Measurements from ENCODE around the gene MMEL1. TPM values are rescaled to one million over a fixed set of nuclear protein-coding genes. Genes with fewer than 3 reads are reported as not detected.

MMEL1 gene
- total RNA-seq, 6 donors from 2014 or later, result 2.9 to 5.5 (median 5.1) TPM; not detected in 2

DNA sequence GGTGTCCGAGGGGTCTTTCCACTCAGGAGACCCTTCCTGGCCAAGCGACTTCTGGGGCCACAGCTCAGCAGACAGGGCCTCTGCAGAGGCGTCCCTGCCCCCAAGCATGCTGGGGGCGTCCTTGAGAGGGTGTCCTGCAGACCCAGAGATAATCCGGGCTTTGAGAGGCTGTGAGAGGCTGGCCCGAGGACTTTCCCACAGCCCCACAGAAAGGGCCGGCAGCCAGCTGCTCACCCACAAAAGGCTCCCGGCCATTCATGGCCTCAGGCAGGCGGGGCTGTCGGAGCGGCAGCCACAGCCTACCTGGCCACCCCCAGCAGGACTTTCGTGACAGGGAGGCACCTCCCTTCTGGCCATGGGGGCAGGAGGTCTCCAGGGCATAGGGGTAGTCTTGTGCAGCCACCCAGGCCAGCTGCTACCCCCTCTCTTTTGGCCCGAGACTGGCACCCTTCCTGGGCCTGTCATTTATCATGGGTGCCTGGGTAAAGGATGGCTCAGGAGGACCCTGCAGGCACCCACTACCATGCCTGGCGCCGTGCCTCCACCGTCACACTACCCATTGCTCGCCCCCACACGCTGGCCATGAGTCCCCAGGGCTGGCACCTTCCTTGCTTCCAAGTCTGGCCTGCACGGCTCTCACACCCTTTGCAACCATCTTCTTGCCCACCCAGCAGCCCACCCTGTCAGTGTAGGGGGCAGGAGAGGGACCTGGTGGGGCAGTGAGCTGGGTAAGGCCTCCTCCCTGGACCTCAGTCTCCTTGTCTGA lies 87.8 kb downstream of the MMEL1 start:
- Histone ChIP-seq H3K4me1 (peaks cover 59 to 84% (median 77%) of the 10 kb centered on the region in 4 donors), H3K27me3 (peaks cover 0 to 8% (median 4%) of the 10 kb centered on the region in 4 donors), H3K36me3 (no peaks in the 10 kb centered on the region), H3K4me3 (no peak overlapping the region), H3K9me3 (no peaks in the 10 kb centered on the region), H3K27ac (peak overlapping the region in 3 of 4 donors; percentile 97 to 99 (median 98))
- DNase-seq (peak in 1 of 2 donors; percentile 78), ATAC-seq (ENCODE audit: low FRiP score in 2 of 2) (no peak)
- TF ChIP-seq, protein P1, sequence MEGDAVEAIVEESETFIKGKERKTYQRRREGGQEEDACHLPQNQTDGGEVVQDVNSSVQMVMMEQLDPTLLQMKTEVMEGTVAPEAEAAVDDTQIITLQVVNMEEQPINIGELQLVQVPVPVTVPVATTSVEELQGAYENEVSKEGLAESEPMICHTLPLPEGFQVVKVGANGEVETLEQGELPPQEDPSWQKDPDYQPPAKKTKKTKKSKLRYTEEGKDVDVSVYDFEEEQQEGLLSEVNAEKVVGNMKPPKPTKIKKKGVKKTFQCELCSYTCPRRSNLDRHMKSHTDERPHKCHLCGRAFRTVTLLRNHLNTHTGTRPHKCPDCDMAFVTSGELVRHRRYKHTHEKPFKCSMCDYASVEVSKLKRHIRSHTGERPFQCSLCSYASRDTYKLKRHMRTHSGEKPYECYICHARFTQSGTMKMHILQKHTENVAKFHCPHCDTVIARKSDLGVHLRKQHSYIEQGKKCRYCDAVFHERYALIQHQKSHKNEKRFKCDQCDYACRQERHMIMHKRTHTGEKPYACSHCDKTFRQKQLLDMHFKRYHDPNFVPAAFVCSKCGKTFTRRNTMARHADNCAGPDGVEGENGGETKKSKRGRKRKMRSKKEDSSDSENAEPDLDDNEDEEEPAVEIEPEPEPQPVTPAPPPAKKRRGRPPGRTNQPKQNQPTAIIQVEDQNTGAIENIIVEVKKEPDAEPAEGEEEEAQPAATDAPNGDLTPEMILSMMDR (IDR thresholded peaks at IDR 0.05), result no peak
- TF ChIP-seq POLR2AphosphoS5 (IDR thresholded peaks at IDR 0.05), result no peak
- no peak for TF ChIP-seq EP300 (IDR thresholded peaks at IDR 0.05)
- no peak for TF ChIP-seq POLR2A (IDR thresholded peaks at IDR 0.05)
- WGBS, 2 donors, result 65 to 66% methylated on average over 13 to 19 of the region's 19 CpGs

DNA sequence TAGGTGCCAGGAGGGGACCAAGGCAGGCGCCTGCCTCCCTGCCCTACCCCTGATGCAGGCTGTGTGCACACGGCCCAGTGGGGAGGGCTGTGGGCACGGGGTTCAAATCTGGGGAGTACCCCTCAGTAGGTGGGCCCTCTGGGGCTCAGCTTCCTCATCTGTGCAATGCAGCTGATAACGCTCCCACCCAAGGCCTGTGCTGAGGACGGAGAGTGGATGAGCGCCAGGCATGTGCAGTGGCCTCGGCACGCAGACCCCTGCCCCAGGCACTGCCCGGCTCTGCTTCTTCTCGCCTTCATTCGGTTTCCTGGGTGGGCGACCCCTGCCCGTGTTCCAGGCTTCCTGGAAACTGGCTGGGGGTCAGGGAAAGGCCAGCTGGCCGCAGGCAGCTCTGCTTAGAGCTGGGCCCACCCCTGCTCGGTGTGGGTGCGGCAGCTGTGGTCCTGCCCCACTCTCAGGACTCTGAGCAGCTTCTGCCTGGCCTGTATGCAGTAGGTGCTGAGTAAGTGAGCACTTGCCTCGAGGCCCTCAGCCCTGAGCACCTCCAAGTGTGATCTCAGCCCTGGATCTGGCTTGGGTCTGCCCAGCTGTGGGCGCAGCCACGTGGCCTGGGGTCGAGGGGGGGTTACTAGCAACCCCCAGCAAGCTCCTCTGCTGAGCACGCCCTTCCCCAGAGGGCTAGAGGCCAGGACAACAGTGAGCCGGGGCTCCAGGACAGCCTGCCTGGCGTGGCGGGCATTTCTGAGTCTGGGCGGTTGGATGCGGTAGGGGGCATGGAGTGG lies 88.5 kb downstream of the MMEL1 start:
- peaks cover 53 to 77% (median 71%) of the 10 kb centered on the region in 4 donors for H3K4me1 ChIP-seq
- TF ChIP-seq EP300 (IDR thresholded peaks at IDR 0.05), result no peak
- TF ChIP-seq, protein P1 (IDR thresholded peaks at IDR 0.05), result no peak
- TF ChIP-seq POLR2AphosphoS5 (IDR thresholded peaks at IDR 0.05), result no peak

DNA sequence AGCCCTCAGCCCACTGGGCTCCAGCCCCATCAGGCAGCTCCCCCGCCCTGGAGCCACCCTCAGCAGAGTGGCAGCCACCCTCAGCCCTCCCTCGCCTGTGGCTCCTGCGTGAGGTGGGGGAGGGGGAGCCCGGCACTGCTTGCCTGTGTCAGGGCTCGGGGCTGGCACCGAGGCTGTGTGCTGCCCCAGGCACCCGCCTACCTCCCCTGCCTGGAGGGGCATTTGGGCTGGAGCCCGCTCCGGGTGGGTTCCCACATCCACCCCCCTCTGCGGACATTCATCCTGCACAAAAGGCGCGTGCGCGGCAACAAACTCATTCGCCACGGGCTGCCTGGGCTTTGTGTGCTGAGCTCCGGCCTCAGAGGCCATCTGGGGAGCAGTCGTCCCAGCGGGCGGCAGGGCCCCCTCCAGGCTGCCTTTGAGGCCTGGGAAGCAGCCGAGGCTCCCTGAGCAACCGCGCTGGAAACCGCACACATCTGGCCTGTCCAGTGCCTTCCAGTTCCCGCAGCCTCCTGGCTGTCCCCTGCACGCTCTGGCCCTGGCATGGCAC lies 89.2 kb downstream of the MMEL1 start:
- TF ChIP-seq POLR2A (IDR thresholded peaks at IDR 0.05) (no peak), EP300 (IDR thresholded peaks at IDR 0.05) (no peak), POLR2AphosphoS5 (IDR thresholded peaks at IDR 0.05) (no peak)
- TF ChIP-seq, protein P1 (IDR thresholded peaks at IDR 0.05), result no peak
- no peaks in the 10 kb centered on the region for H3K36me3 ChIP-seq
- DNase-seq, result peak in 1 of 2 donors; percentile 84
- no peaks in the 10 kb centered on the region for H3K9me3 ChIP-seq
- H3K27me3 ChIP-seq, result peaks cover 0 to 8% (median 4%) of the 10 kb centered on the region in 4 donors
- H3K4me3 ChIP-seq, result no peak overlapping the region
- H3K4me1 ChIP-seq, result peaks cover 49 to 71% (median 66%) of the 10 kb centered on the region in 4 donors
- WGBS, 2 donors, result 21 to 32% methylated on average over 5 to 23 of the region's 26 CpGs
- H3K27ac ChIP-seq, result no peak overlapping the region
- no peak for ATAC-seq (ENCODE audit: low FRiP score in 2 of 2)

More for the DNA sequence above, 88.5 kb downstream of the MMEL1 start:
- 56 to 58% methylated on average over 13 to 26 of the region's 26 CpGs for WGBS, 2 donors
- DNase-seq (peak in 1 of 2 donors; percentile 81), ATAC-seq (ENCODE audit: low FRiP score in 2 of 2) (no peak)
- H3K4me3 ChIP-seq, result no peak overlapping the region
- no peaks in the 10 kb centered on the region for H3K9me3 ChIP-seq
- H3K36me3 ChIP-seq, result no peaks in the 10 kb centered on the region
- H3K27me3 ChIP-seq, result peaks cover 0 to 8% (median 4%) of the 10 kb centered on the region in 4 donors
- peak overlapping the region in 2 of 4 donors; percentile 48 to 97 for H3K27ac ChIP-seq

DNA sequence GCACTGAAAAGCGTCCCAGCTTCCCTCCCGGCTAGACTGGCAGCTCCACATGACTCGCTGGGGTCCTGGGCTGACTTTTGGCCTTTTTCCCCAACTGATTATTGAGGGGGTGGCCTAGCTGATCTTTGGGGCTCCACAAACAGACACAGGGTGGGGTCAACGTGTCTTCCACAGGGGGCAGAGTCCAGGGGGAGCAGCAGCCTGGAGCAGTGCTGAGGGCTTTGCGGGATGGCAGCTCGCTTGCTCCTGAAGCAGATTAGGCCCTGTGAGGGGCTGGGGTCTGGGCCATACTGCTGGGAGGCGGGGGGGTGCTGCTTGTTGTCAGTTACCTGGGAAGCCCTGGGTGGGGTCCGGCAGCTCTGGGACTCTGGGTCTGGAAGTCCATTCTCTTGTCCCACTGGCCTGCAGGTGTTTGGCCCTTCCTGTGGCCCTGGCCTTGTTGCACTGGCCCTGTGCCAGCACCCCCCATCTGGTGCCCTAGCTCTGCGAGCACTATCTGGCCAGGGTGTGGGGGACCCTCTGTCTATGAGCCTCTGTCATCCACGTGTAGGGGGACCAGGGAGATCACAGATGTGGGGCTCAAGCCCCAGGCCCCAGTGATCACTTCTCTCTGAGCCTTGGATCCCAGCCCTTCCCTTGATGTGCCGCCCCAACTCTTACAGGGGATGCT lies 90.4 kb downstream of the MMEL1 start:
- DNase-seq, result peak in 1 of 2 donors; percentile 65
- peaks cover 38 to 58% (median 54%) of the 10 kb centered on the region in 4 donors for H3K4me1 ChIP-seq
- H3K27me3 ChIP-seq, result peaks cover 0 to 8% (median 4%) of the 10 kb centered on the region in 4 donors

More for the DNA sequence above, 90.4 kb downstream of the MMEL1 start:
- no peaks in the 10 kb centered on the region for H3K36me3 ChIP-seq
- no peaks in the 10 kb centered on the region for H3K9me3 ChIP-seq
- H3K4me3 ChIP-seq, result no peak overlapping the region
- H3K27ac ChIP-seq, result no peak overlapping the region
- WGBS, 2 donors, result 80 to 88% methylated on average over 4 to 11 of the region's 11 CpGs
- TF ChIP-seq, protein P1 (IDR thresholded peaks at IDR 0.05), result no peak
- TF ChIP-seq POLR2AphosphoS5 (IDR thresholded peaks at IDR 0.05) (no peak), POLR2A (IDR thresholded peaks at IDR 0.05) (no peak), EP300 (IDR thresholded peaks at IDR 0.05) (no peak)
- no peak for ATAC-seq (ENCODE audit: low FRiP score in 2 of 2)
